GM18520 (cell line): Measurements from ENCODE around the gene MB21D2.
"Not testable (repeated sequence)": the region's sequence is repeated elsewhere in the genome, so short reads cannot be mapped to it uniquely, and the experiment has no call there.

Experiments used
- ATAC-seq: cut with Tn5 transposase; IDR thresholded peaks from one replicate; pipeline ENCODE4 v1.9.1; 2021; ENCODE audit not compliant: unreplicated experiment

The MB21D2 gene

GRCh38 chr3:192862408-192863090 is 55.1 kb downstream of the MB21D2 start:
- no peak for ATAC-seq

- no peak for ATAC-seq
These were observed 55.7 kb downstream of the MB21D2 start for GRCh38 chr3:192861972-192862371.

- ATAC-seq = no peak
These were observed 57.2 kb downstream of the MB21D2 start for GRCh38 chr3:192860454-192860853.

- ATAC-seq = no peak
These were observed 58.6 kb downstream of the MB21D2 start for GRCh38 chr3:192858849-192859585.

GRCh38 chr3:192857260-192857661 is 60.4 kb downstream of the MB21D2 start:
- ATAC-seq = no peak

- no peak for ATAC-seq
These were observed 62.2 kb downstream of the MB21D2 start for GRCh38 chr3:192855434-192855833.

GRCh38 chr3:192851821-192852372 is 65.8 kb downstream of the MB21D2 start:
- peak; percentile 47 for ATAC-seq

GRCh38 chr3:192850451-192850981 is 67.1 kb downstream of the MB21D2 start:
- ATAC-seq = peak; percentile 73

DNA sequence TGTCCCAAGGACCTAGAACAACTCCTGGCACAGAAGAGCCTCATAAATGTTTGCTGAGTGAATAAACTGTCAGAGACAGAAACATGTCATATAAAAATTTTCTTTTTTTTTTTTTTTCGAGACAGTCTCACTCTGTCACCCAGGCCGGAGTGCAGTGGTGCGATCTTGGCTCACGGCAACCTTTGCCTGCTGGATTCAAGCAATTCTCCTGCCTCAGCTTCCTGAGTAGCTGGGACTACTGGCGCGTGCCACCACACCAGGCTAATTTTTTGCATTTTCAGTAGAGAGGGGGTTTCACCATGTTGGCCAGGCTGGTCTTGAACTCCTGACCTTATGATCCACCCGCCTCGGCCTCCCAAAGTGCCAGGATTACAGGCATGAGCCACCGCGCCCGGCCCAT is 67.8 kb downstream of the MB21D2 start:
- ATAC-seq = not testable (repeated sequence)

DNA sequence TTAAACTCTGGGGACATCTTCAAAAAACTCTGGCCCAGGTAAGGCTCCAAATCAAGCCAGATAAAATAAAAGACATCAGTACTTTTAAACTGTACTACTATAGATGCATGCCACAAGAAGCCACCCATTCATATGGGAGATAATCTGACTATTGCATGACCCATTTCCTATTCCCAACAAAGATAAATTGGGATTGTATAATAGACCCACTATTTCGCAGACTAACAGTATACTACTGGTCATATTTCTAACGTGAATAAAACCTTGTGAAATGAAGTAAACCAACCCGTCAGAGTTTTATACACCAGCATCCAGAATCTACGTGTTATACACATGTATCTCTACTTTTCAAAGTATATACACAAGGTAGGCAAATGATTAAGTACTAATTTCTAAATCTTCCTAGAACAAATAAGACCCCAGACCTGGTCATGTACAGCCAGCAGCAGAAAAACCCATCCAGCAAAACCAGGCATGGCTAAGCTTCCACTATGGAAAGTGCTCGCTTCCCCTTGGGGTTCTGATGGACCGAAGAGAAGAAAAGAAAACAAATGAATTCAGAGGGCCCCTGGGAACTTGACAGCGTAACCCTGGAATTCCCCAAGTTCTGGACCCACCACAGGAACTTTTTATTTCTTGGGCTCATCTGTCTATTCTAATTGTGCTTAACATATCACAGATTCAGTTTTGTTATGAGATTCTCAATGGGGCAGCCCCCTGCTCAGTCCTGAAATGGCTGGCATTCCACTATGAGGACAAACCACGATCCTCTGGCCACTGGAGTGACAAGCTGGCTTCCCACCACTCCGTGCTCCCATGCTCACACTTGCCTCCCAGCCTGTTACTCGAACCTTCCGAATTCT is 69.1 kb downstream of the MB21D2 start:
- no peak for ATAC-seq

DNA sequence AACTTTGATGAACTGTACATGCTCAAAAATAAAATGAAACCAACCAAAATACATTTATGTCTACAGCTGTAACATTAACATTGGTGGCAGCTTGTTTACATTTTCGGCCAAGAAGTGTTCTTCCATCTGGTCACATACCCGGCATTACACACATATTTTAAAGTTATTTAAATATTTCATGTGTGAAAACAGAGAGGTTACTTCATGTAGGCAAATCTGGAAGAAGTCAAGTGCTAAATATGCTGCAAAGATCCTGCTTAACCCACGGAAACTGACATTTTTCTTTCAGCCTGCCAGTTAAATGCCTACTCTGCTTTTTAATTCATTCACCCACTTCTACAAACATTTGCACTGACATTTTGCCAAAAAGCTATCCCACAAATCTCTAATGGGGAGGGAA is 69.7 kb downstream of the MB21D2 start:
- ATAC-seq = no peak

- ATAC-seq = no peak
These were observed 72.2 kb downstream of the MB21D2 start for GRCh38 chr3:192845526-192845855.

DNA sequence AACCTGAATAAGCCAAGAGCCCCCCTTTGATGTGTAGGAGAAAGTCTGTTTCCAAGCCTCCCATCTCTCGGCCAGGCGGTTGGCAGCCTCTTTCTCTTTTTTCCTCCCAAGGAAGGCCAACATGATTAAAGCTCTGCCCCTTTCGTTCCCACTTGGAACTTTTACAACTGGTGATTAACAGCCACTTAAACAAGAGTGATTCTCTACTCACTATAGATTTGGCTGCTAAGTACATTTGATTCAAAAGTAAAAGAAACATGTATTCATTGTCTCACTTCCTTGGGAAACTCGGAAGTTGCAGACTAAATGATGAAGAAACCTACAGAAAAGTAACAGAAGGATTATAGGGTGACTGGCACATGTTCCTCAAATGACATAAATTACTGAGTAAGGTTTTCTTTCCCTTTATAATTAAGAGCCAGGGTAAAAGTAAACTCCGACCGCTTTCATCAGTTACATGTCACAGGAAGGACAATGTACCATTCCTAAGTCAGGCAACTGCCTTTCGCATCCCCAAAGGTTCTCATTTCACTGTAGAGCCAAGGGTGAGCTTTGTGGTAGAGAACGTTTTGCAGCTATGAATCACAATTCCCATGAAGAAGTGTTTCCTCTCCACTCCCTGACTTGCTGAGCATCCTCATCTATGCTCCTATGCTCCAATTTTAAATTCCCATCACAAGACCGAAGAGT is 72.7 kb downstream of the MB21D2 start:
- ATAC-seq = no peak

DNA sequence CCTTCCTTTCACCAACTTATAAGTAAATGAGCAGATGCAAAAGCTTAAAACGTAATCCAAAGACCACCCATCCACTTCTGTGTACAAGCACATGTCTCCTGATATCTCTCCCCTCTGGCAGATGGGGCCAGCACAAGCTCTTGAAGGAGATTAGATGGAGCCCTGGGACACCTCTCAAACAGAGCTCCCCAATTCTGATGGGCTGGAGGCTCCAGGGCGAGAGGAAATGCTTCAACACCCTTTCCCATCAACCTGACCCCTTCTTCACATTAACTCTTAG is 73.2 kb downstream of the MB21D2 start:
- no peak for ATAC-seq

DNA sequence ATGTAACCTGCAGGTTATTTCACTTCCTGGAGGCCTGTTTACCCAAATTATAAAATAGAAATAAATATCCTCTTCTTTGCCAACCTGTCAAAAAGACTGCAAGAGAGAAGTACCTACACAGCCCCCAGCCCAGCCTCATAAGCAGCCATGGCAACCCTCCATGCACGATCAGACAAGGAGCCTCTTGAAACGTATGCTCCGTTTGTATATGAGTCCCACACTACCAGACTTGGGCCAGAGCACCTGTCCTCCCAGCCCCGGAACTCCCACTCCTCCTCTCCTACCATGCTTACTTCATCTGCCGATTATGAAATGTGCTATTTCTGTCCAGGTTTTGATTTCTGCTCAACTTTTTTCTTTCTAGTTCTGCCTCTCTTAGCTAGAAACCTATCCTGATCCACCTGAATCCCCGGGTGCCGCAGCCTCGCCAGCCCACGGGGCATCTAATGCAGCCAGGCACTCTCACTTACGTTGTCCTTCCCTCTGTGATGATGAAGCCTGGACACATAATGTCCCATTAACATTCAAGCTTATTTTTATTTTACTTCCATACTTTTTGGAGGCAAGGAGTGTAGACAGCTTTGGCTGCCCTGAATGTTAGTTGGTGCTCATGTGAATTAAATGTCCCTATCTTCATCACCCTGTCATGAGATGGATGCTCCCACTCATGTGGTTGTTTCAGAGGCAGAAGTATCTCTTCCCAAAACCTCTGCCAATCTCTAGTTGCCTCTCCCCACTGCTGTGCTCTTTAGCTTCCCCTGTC is 73.8 kb downstream of the MB21D2 start:
- ATAC-seq = no peak

DNA sequence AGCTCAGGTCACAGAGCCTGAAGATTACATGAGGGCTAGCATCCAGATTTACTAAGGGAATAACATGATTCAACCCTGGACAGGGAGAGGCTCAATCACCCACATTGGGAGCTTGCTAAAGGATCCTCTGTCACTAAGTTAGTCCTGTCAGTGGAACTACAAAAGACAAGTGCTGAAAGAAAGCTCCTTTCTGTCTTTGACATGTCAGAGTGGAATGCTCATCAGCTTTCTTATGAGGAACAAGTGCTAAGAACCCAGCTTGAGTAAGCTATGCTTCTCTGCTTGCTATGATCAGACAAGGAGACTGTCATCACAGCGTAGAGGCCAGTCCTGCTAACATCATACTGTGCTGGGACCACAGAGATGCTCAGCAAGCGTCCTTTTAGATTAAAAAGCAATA is 74.5 kb downstream of the MB21D2 start:
- no peak for ATAC-seq

- ATAC-seq = no peak
These were observed 74.9 kb downstream of the MB21D2 start for GRCh38 chr3:192842711-192843110.

- ATAC-seq = no peak
These were observed 75.5 kb downstream of the MB21D2 start for GRCh38 chr3:192842138-192842537.

DNA sequence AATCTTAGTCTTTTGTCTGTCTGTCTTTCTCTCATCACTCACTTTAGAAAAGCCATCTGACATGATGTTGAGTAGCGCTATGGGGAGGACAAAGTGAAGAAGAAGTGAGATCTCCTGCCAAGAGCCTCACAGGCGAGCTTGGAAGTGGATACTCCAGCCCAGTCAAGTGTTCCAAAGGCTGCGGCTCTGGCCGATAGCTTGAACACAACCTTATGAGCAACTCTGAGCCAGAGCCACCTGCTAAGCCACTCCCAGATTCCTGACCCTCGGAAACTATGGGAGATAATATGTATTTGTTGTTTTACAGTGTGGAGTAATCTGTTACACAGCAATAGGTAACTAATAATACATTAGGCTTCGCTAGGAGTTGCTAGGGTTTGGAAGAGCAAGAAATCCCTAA is 76.2 kb downstream of the MB21D2 start:
- no peak for ATAC-seq

- no peak for ATAC-seq
These were observed 77.4 kb downstream of the MB21D2 start for GRCh38 chr3:192840143-192840836.
